K562 (cell line): ENCODE results near the gene CCDC15. TPM values are rescaled to one million over a fixed set of nuclear protein-coding genes. Genes with fewer than 3 reads are reported as not detected.
A peak's percentile ranks its signal among the peaks of the same experiment; 100 is the strongest.
"Not testable (repeated sequence)": the region's sequence is repeated elsewhere in the genome, so short reads cannot be mapped to it uniquely, and the experiment has no call there.

Experiments
- ATAC-seq: fragments of 200-7000 bp; cut with Tn5 transposase; 3 replicates; pipeline ENCODE4 v1.9.1; 2020; ENCODE audit warnings: moderate library complexity
- BruUV-seq: library from RNA; stranded (reverse); fragments of 400-500 nt; replicated peaks from 2 replicates; lab custom pipeline; 2021; lab: Mats Ljungman, UMichigan
- CTCF ChIA-PET: fragments of 300-600 bp; formaldehyde crosslinking; extraction: SDS; loops from one replicate; lab custom pipeline; 2021; ENCODE audit warnings: low intra/inter-chr PET ratio; lab: Yijun Ruan, JAX
- POLR2A ChIA-PET: fragments of 300-600, 350-650 bp; sonication (Branson Sonifier 250); formaldehyde crosslinking; extraction: SDS; loops from one replicate; lab custom pipeline; 2021; ENCODE audit warnings: antibody characterized with exemption, inconsistent platforms; lab: Yijun Ruan, JAX
- DNase-seq, 4 experiments: peaks; one replicate each; pipeline versions ENCODE4 v3.0.0 to v3.0.0-alpha.2; 2011 to 2018; ENCODE audit warnings: low spot score in 3 of 4, mixed read lengths in 3 of 4; ENCODE audit errors: extremely low read depth in 1 of 4
- FAIRE-seq: peaks from 2 replicates; lab custom pipeline; 2011; peaks lifted over from hg19 to GRCh38; lab: Jason Lieb, UNC
- H2AFZ ChIP-seq: 2 replicates; pipeline ENCODE4 v1.6.0; 2011; ENCODE audit warnings: low read depth, low read length, control low read depth, inconsistent platforms
- H3K27ac ChIP-seq: fragments of 200-600 bp; 3 replicates; pipeline ENCODE4 v1.8.0; 2011; ENCODE audit warnings: low read depth, mild to moderate bottlenecking, control low read depth, inconsistent platforms, low read length, moderate library complexity, mixed read lengths; ENCODE audit errors: extremely low read depth
- H3K27me3 ChIP-seq, 2 experiments: fragments of 300-600 bp in 1 of 2; 2 replicates in 1 of 2; 3 replicates in 1 of 2; pipeline versions ENCODE4 v1.6.0 to v1.8.0; 2011; ENCODE audit warnings: inconsistent platforms in 2 of 2, low read length in 2 of 2, mild to moderate bottlenecking in 1 of 2, mixed read lengths in 1 of 2, moderate library complexity in 1 of 2; ENCODE audit not compliant: control insufficient read depth in 2 of 2, insufficient read depth in 2 of 2
- H3K36me3 ChIP-seq: fragments of 300-600 bp; 3 replicates; pipeline ENCODE4 v1.8.0; 2011; ENCODE audit warnings: mild to moderate bottlenecking, low read length, inconsistent platforms; ENCODE audit not compliant: control insufficient read depth, insufficient read depth
- H3K4me1 ChIP-seq, 2 experiments: fragments of 200-600 bp in 1 of 2; replicated peaks in 1 of 2; 2 replicates in 1 of 2; 3 replicates in 1 of 2; pipeline versions ENCODE4 v1.5.1 to v1.8.0; 2011; ENCODE audit warnings: inconsistent platforms in 2 of 2, low read length in 2 of 2, mild to moderate bottlenecking in 1 of 2, mixed read lengths in 1 of 2, moderate library complexity in 1 of 2; ENCODE audit not compliant: control insufficient read depth in 2 of 2, insufficient read depth in 2 of 2
- H3K4me2 ChIP-seq: 2 replicates; pipeline ENCODE4 v1.6.1; 2011; ENCODE audit warnings: low read length, control low read depth, inconsistent platforms, mixed read lengths; ENCODE audit not compliant: insufficient read depth
- H3K4me3 ChIP-seq: fragments of 200-600 bp; sonication (generic), shearing (Covaris generic); 2 replicates; pipeline ENCODE4 v1.5.1; 2016; ENCODE audit warnings: control low read depth, inconsistent platforms
- H3K79me2 ChIP-seq: fragments of 200-600 bp; 3 replicates; pipeline ENCODE4 v1.8.0; 2011; ENCODE audit warnings: low read length, inconsistent platforms; ENCODE audit not compliant: control insufficient read depth, insufficient read depth
- H3K9ac ChIP-seq, 2 experiments: 2 replicates each; pipeline versions ENCODE4 v1.6.0 to v1.6.1; 2011; ENCODE audit warnings: low read depth in 2 of 2, low read length in 2 of 2, control low read depth in 1 of 2, inconsistent platforms in 1 of 2, mild to moderate bottlenecking in 1 of 2, mixed read lengths in 1 of 2; ENCODE audit not compliant: insufficient read depth in 1 of 2
- H3K9me1 ChIP-seq: one replicate; pipeline ENCODE4 v1.6.0; 2011; ENCODE audit warnings: inconsistent platforms, mild to moderate bottlenecking, low read length, moderate library complexity; ENCODE audit not compliant: control insufficient read depth, insufficient read depth
- H3K9me3 ChIP-seq: replicated peaks from 2 replicates; pipeline ENCODE4 v1.5.1; 2011; ENCODE audit warnings: low read depth, low read length, inconsistent platforms; ENCODE audit not compliant: control insufficient read depth, insufficient read depth
- H4K20me1 ChIP-seq: replicated peaks from 2 replicates; pipeline ENCODE4 v1.6.1; 2011; ENCODE audit warnings: low read length, inconsistent platforms, mixed read lengths; ENCODE audit not compliant: control insufficient read depth, insufficient read depth
- RBM25 ChIP-seq: fragments of 200-400 bp; formaldehyde crosslinking; IDR thresholded peaks from 2 replicates; pipeline ENCODE4 v1.6.1; 2018; ENCODE audit warnings: low read length, low read depth, moderate library complexity; ENCODE audit not compliant: severe bottlenecking
- ZNF146 ChIP-seq: IDR thresholded peaks from one replicate; pipeline ENCODE4 v1.6.1; 2018; ENCODE audit warnings: missing compliant biosample characterization; ENCODE audit not compliant: unreplicated experiment
- ZNF740 ChIP-seq, 3 experiments: fragments of 200-800 bp in 1 of 3; sonication (Bioruptor generic) in 1 of 3; sonication (generic) in 1 of 3; formaldehyde crosslinking in 1 of 3; IDR thresholded peaks; 2 replicates each; pipeline versions ENCODE4 v1.6.1 to v1.8.0; 2016 to 2022; ENCODE audit warnings: mild to moderate bottlenecking in 2 of 3, missing compliant biosample characterization in 2 of 3, missing genetic modification characterization in 2 of 3, missing genetic modification reagents in 1 of 3
- WGBS: fragments of 100-300 bp; shearing (Covaris generic); methylation state at CpG from one replicate; pipeline ENCODE4 v1.1.6; 2016; ENCODE audit warnings: low coverage, mixed read lengths; ENCODE audit not compliant: insufficient coverage; ENCODE audit errors: missing lambda C conversion rate; 5-methylcytosine and 5-hydroxymethylcytosine counted together
- in situ Hi-C: fragments of 300-500 bp; cut with MboI; formaldehyde crosslinking; loops from 4 replicates; pipeline ENCODE4 v1.15.0; 2018; ENCODE audit warnings: inconsistent platforms, mixed read lengths
- intact Hi-C: fragments of 100-400 bp; cut with micrococcal nuclease; formaldehyde crosslinking; loops from 2 replicates; pipeline ENCODE4 v1.14.2; 2022
- polyA plus RNA-seq, 8 experiments: library from polyadenylated mRNA; depleted of rRNA in 4 of 8; stranded (reverse) in 5 of 8; unstranded in 3 of 8; fragments of >200 nt; fragmentation: Nextera tagmentation in 2 of 8; fragmentation: Illumina TruSeq in 1 of 8; extraction: Ambion mirVana in 2 of 8; extraction: Trizol in 1 of 8; gene quantifications; 2 replicates each; pipeline versions ENCODE4 v1.2.1 to v1.2.3, GENCODE V29; 2011 to 2014; ENCODE audit warnings: inconsistent platforms in 1 of 8, missing spikeins in 1 of 8
- total RNA-seq, 7 experiments: library from RNA; depleted of rRNA in 6 of 7; stranded (reverse); fragments of >200 nt in 6 of 7; fragmentation: Illumina TruSeq in 2 of 7; extraction: Trizol in 2 of 7; gene quantifications; 2 replicates each; pipeline versions ENCODE4 v1.2.1 to v1.2.3, GENCODE V29; 2011 to 2021; ENCODE audit warnings: low replicate concordance in 1 of 7

CCDC15 gene
- total and polyA plus RNA-seq, 9 of the 15 experiments (the other 6 are each of a cell fraction or from before 2014, with no cell fraction given) = 1.9 to 9.2 (median 3.9) TPM

GRCh38 chr11:125055107-125055715 is 101.2 kb downstream of the CCDC15 start (continued):
- TF ChIP-seq ZNF740 (CRISPR knock-in tag; IDR thresholded peaks at IDR 0.05) (no peak), ZNF740 (tag; IDR thresholded peaks at IDR 0.05) (no peak)

GRCh38 chr11:125056111-125056510 is 102.1 kb downstream of the CCDC15 start:
- in situ Hi-C loops, BruUV-seq, DNase-seq, H3K36me3 ChIP-seq, ATAC-seq, H3K79me2 ChIP-seq, H3K4me3 ChIP-seq, H3K9me3 ChIP-seq, FAIRE-seq, H4K20me1 ChIP-seq, intact Hi-C loops, H3K27ac ChIP-seq, H3K4me2 ChIP-seq, H3K9me1 ChIP-seq, H2AFZ ChIP-seq, H3K27me3 ChIP-seq, CTCF ChIA-PET, H3K9ac ChIP-seq: not testable (repeated sequence)
- peak; percentile 8 for TF ChIP-seq RBM25
- TF ChIP-seq ZNF146 = peak; percentile 78
- POLR2A ChIA-PET = interaction anchor here (0.5 kb wide), 1 partner anchor 10 kb away, joined by 3 read pairs; no protein-coding TSS in a partner anchor
- H3K4me1 ChIP-seq = peaks cover 6 to 11% of the 10 kb centered on the region in 2 experiments; a peak in 3 of 5 replicates
- WGBS = 100% methylated on average over 1 of the region's 2 CpGs
